ENCODE data around the gene SUMF1.

- TF ChIP-seq, protein P1, sequence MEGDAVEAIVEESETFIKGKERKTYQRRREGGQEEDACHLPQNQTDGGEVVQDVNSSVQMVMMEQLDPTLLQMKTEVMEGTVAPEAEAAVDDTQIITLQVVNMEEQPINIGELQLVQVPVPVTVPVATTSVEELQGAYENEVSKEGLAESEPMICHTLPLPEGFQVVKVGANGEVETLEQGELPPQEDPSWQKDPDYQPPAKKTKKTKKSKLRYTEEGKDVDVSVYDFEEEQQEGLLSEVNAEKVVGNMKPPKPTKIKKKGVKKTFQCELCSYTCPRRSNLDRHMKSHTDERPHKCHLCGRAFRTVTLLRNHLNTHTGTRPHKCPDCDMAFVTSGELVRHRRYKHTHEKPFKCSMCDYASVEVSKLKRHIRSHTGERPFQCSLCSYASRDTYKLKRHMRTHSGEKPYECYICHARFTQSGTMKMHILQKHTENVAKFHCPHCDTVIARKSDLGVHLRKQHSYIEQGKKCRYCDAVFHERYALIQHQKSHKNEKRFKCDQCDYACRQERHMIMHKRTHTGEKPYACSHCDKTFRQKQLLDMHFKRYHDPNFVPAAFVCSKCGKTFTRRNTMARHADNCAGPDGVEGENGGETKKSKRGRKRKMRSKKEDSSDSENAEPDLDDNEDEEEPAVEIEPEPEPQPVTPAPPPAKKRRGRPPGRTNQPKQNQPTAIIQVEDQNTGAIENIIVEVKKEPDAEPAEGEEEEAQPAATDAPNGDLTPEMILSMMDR (IDR thresholded peaks at IDR 0.05 in 2 of 3, conservative IDR thresholded peaks at IDR 0.05 in 1 of 3; ENCODE audit: borderline replicate concordance in 1 of 3, insufficient read depth in 1 of 3, low read depth in 2 of 3, low read length in 2 of 3) = no peak
- no peak for TF ChIP-seq CEBPB (IDR thresholded peaks at IDR 0.05; ENCODE audit: low read depth)
- TF ChIP-seq POLR2A (IDR thresholded peaks at IDR 0.05; ENCODE audit: borderline replicate concordance, extremely low read depth, insufficient read depth, insufficient read length) = no peak
- no peak for TF ChIP-seq MAX (IDR thresholded peaks at IDR 0.05)
- no peak for TF ChIP-seq POLR2AphosphoS5 (IDR thresholded peaks at IDR 0.05; ENCODE audit: low read depth, low read length)
- no peak for TF ChIP-seq EGR1 (IDR thresholded peaks at IDR 0.05; ENCODE audit: low read depth)
- no peak for TF ChIP-seq SIN3A (IDR thresholded peaks at IDR 0.05; ENCODE audit: low read depth)
- no peak for TF ChIP-seq YY1 (IDR thresholded peaks at IDR 0.05; ENCODE audit: extremely low read depth, insufficient replicate concordance, low read depth, low read length)
Observed at GRCh38 chr3:4471907-4472306, 4.8 kb upstream of the SUMF1 start.
